Measurements from ENCODE around the gene DIP2A.
"Not testable (repeated sequence)": the region's sequence is repeated elsewhere in the genome, so short reads cannot be mapped to it uniquely, and the experiment has no call there.

DIP2A gene

DNA sequence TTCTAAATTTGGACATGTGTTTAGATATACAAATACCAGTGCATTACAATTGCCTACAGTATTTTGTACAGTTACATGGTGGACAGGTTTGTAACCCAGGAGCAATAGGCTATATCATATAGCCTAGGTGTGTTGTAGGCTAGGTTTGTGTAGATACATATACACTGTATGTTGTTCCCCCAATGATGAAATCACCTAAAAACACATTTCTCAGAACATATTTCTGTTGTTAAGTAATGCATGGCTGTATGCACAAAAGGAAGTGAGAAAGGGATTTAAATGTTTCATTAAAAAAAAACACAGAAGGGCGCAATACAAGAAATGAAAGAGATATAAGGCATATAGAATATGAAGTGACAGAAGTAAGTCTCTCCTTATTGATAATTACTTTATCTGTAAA lies 114.2 kb downstream of the DIP2A start:
- in situ Hi-C loops (cut with HindIII; ENCODE audit: low sequenced_read_pairs), result no loop called here

DNA sequence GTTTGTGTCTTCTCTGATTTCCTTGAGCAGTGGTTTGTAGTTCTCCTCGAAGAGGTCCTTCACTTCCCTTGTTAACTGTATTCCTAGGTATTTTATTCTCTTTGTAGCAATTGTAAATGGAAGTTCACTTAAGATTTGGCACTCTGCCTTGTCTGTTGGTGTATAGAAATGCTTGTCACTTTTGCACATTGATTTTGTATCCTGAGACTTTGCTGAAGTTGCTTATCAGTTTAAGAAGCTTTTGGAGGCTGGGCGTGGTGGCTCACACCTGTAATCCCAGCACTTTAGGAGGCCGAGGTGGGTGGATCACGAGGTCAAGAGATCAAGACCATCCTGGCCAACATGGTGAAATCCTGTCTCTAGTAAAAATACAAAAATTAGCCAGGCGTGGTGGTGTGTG lies 119.1 kb downstream of the DIP2A start:
- in situ Hi-C loops (cut with HindIII; ENCODE audit: low sequenced_read_pairs), result not testable (repeated sequence)

DNA sequence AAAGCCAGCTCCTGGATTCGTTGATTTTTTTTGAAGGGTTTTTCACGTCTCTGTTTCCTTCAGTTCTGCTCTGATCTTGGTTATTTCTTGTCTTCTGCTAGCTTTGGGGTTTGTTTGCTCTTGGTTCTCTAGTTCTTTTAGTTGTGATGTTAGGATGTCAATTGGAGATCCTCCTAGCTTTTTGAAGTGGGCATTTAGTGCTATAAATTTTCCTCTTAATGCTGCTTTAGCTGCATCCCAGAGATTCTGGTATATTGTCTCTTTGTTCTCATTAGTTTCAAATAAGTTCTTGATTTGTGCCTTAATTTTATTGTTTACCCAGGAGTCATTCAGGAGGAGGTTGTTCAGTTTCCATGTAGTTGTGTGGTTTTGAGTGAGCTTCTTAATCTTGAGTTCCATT lies 120.7 kb downstream of the DIP2A start:
- in situ Hi-C loops (cut with HindIII; ENCODE audit: low sequenced_read_pairs), result not testable (repeated sequence)

DNA sequence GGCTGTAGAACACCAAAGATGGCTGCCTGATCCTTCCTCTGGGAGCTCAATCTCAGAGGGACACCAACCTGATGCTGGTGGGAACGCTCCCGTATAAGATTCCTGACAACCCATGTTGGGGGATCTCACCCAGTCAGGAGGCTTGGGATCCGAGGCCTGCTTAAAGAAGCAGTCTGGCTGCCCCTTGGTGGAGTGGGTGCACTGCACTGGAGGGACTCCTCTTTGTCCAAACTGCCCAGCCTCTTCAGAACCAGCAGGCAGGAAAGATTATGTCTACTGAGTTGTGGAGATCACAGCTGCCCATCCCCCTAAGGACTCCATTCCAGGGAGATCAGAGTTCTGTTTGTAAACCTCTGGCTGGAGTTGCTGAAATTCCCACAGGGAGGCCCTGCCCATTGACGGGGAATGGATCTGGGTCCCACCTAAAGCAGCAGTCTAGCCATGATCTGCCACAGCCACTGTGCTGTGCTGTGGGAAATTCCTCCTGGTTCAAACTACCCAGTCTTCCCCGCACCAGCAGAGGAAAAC lies 123.2 kb downstream of the DIP2A start:
- in situ Hi-C loops (cut with HindIII; ENCODE audit: low sequenced_read_pairs), result no loop called here

DNA sequence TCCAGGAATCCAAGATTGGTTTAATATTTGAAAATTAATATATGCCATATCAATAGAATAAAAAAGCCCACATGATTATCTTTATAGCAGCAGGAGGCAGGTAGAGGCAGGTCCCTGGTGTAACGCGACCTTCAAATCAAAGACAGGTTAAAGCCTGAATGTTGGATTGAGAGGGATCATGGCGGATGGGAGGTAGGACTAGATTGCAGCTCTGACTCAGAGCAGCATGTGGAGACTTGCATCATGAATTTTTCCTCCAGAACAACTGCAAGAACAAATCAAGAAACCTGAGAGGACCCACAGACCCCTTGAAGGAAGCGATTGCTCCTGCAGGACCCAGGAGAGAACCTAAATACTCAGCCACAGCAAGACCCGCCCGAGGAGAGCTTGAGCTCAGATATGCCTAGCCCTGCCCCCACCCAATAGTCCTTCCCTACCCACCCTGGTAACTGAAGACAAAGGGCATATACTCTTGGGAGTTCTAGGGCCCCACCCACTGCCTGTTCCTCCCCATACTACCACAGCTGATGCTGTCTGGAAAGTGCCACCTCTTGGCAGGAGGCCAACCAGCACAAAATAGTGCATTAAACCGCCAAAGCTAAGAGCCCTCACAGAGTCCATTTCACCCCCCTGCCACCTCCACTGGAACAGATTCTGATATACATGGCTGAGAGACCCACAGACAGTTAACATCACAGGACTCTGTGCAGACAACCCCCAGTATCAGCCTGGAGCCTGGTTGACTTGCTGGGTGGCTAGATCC lies 126.7 kb downstream of the DIP2A start:
- in situ Hi-C loops (cut with HindIII; ENCODE audit: low sequenced_read_pairs), result no loop called here

DNA sequence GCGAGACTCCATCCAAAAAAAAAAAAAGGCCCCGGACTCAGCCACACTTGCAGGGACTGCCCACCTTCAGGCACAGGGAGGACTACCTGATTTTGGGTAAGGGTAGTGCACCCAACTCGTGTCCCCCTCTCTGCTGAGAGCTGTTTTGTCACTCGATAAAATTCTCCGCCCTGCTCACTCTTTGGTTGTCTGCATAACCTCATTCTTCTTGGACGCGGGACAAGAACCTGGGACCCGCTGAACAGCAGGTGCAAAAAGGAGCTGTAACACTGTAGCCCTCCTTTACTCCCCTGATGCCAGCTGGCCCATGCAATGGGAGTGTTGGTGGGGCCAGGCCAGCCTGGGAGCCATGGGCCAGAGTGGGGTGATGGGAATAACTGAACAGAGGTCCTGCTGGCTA lies 135.6 kb downstream of the DIP2A start:
- in situ Hi-C loops (cut with HindIII; ENCODE audit: low sequenced_read_pairs), result no loop called here

DNA sequence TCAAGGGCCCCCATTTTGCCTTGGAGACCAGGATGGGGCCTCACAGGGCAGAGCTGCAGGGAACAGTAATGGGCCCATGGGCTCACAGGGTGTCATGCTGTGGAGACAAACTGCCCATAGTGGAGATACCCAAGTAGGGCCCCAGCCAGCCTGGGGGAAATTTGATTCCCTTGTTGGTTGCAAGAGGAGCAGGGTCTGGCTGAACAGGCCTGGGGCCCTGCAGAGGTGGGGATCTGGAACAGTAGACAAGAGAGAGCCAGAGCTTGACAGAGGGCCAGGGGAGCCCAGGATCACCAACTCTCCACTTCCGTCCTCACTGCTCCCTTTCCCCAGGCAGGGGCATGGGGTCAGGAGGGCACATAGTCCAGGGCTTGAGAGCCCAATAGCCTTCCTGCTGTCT lies 137.5 kb downstream of the DIP2A start:
- in situ Hi-C loops (cut with HindIII; ENCODE audit: low sequenced_read_pairs), result no loop called here

DNA sequence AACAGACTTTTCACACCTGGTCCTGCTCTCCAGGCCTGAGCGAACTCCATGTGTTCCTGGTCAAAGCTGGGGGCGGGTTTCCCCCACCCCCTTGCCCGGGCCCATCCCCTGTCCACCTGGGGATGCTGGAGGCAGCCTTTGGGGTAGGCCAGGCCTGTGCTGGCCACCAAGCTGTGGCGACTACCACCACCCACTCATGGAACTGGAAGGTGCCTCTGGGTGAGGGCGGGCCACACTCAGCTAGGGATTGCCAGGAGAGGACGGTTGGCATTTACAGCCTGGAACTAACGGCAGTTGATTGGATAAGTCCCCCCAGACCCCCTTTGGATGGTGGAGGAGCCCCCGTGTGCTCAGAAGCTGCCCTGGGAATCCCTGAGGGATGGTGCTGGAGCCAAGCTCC lies 138.3 kb downstream of the DIP2A start:
- in situ Hi-C loops (cut with HindIII; ENCODE audit: low sequenced_read_pairs), result no loop called here

DNA sequence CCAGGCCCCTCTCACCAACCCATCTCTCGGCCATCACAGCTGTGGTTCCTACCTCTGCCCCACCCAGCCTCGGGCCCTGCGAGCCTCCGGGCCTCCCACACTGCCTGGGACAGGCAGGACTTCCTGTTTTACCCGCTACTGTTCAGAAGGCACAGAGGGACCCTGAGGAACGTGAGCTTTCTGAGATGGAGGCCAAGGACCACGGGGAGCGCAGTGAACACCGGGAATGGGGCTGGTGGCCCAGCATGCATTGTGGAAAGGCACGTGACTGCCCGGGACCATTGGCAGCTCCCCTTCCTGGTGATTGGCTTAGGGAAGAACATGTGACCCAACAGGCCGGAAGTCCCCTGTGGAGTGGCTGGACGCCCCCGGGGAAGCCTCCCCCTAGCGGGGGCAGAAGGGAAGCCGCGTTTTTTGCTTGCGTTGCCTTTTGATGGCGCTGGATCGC lies 139.2 kb downstream of the DIP2A start:
- in situ Hi-C loops (cut with HindIII; ENCODE audit: low sequenced_read_pairs), result no loop called here

DNA sequence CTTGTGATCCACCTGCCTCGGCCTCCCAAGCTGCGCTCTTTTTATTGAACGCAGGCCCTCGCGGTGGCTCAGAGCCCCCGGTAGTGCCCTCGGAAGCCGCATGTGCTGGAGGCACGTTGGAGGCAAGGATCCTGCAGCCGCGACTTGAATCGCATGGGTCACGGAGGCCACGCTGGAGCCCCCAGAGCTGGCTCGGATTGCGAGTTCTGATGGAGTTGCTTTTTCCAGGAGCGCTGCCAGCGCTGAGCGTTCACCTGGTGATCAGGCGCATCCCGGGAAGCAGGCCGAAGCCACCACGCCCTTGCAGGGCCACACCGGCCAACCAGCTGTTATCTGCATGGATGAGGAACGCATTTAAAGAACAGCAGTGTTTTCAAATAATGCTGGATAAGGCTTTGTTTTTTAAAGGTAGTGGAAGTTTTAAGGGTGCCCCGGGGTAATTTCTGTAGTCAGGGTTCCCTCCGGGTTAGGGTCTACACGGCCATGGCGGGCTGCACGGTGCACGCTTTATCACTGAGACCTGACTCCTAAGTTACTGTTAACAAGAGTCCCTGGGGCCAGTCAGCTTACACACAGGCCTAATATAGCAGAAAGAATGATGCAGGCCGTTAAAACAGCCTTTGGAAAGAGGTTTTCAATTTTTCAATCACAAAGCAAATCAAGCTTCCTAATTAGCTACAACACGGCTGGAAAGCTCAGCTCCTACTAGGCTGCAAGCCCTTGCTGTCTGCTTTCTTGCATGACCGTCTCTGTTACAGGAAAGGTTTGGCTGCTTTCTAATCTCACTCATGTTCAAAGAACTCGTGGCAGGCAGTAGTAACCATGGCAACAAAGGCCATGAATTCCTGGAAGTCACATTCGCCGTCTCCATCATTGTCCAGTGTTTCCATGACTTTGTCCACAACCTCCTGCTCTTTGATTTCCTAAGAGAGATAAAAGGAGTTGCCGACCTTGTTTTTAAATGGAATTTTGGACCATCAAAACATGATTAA lies 140.2 kb downstream of the DIP2A start:
- in situ Hi-C loops (cut with HindIII; ENCODE audit: low sequenced_read_pairs), result no loop called here

DNA sequence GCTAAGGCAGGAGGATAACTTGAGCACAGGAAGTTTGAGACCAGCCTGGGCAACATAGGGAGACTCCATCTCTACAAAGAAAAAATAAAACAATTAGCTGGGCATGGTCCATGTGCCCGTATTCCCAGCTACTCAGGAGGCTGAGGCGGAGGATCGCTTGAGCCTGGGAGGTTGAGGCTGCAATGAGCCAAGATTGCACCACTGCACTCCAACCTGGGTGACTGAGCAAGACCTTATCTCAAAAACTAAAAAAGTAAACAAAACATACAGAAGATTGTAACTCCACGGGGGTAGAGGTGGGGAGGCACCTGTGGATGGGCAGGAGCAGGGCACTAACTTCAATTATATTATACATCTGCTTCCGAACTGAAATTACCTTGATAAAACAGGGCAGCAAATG lies 141.6 kb downstream of the DIP2A start:
- in situ Hi-C loops (cut with HindIII; ENCODE audit: low sequenced_read_pairs), result no loop called here

DNA sequence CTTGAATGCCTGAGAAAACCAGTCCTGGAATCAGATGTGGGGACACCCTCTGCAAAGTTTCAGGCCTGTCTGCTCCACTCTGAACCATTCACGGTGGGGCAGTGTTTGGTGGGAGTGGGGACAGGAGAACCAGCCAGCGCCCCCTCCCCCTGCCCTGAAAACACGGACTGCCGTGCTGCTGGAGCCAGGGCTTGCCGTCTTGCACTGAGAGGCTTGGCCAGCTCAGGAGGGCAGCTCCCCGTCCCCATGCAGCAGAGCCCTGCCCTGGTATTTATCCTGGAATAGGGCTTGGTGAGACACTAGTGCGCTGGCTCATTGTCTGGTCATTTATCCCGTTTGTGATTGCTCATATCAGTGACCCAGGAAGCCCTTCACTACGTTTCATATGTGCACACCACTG lies 142.3 kb downstream of the DIP2A start:
- in situ Hi-C loops (cut with HindIII; ENCODE audit: low sequenced_read_pairs), result no loop called here

DNA sequence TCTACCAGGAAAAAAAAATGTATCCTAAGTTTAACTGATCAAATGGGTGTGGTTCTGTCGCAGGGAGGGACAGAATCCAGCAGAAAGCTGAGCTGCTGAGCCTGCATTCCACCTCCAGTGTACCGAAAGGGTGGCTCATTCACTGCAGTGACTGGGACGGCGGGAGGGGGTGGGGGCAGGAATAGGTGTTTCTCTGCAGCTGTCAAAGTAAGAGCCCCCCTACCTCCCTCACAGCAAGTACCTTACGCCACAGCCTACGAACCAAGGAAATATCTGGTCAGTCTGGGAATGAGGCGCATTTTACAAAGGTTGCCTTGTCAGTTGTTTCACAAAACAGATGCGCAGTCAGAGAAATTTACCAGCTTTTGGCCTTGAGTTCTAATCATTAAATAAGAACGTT lies 144.5 kb downstream of the DIP2A start:
- in situ Hi-C loops (cut with HindIII; ENCODE audit: low sequenced_read_pairs), result no loop called here

DNA sequence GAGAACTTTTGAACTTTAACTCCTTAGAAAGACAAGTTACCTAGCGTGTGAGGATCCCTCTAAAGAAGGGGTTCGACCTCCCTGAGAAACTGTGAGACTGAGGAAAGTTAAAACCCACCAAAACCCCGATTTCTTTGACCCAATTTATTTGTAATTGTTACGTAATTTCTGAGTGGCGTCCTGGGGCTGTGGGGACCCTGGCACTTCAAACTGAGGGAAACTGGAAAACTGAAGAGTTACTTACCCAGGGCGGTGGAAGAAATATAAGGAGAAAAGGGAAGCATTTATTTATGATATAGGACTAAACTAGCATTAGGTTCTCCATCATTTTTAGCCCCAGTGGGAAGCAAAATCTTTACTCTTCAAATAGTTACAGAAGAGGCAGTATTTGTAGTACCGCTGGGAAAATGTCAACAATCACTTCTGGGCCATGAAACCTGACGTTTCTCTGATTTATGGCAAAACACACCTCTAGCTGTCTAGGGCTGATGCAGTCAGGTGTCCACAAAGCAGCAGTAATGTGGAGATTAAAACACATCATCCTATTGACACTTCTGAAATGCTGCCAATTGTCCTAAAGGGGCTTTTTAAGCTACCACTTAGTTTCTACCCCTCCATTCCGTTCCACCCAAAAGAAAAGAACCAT lies 145.8 kb downstream of the DIP2A start:
- in situ Hi-C loops (cut with HindIII; ENCODE audit: low sequenced_read_pairs), result no loop called here

DNA sequence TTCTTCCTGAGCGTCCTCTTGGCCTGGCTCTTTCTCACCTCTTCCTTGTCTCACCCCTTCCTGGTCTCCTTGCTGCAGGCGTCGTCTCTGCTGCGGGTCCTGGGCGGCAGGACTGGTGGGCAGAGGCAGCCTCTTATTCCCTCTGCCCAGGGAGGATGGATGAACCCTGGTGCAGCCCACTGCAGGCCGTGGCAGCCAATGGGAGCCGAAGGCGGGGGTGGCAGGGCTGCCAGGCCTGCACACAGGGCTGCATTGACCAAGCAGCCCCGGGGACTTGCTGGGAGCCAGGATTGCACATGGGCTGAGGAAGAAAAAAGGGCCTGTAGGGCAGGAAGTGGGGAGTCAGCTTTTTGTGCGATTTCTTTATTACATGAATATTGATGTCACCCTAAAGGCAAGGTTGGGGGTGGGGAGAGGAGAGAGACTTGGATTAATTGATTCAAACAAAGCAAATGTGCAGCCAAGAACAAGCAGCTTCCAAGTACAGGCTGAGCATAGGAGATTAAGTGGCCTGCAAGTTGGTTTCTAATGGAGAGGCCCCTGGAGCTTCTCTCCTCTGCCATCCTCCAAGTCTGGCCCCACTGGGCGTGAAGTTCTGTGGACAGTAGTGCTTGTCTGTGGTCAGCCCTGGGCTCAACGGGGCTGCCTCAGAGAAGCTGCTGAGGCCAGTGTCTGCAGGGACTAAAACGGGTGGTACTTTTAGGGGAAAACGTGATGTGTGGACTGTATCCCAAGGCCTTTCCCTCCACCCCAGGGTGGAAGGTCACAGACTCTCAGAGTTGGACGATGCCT lies 146.5 kb downstream of the DIP2A start, which contains the start of gene S100B:
Gene S100B (minus strand): TSS at position 108 of the 792 bp plus-strand sequence. CDS start 2,667 bp downstream, outside the sequence.
- in situ Hi-C loops (cut with HindIII; ENCODE audit: low sequenced_read_pairs), result no loop called here

DNA sequence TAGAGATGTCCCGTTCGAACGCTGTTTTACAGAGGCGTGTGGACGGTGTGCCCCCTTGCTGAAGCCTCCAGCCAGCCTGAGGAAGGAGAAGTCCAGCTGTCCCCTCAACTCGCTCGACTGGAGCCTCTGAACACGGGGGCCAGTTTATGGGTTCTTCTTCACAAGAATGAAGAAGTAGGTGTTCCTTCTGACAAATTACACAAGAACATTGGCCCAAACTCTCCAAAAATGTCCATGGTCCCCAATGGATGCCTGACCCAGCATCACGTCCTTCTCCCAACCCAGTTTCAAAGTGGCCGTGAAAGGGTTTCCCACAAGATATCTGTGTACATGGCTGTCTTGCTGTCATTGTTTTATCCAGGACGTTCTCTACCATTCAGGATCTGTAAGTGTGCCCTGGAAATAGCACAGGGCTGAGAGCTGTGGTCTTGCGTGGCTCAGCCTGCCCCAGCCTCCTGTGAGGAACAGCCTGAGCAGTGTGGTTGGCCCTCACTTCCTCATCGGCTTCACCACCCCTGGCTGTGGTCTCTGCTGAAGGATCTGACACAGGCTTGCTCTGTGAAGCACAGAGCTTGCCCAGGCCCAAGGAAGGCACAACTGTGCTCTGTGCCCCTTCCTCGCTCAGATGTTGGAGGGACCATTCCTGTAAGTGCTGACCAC lies 147.2 kb downstream of the DIP2A start:
- in situ Hi-C loops (cut with HindIII; ENCODE audit: low sequenced_read_pairs), result no loop called here

DNA sequence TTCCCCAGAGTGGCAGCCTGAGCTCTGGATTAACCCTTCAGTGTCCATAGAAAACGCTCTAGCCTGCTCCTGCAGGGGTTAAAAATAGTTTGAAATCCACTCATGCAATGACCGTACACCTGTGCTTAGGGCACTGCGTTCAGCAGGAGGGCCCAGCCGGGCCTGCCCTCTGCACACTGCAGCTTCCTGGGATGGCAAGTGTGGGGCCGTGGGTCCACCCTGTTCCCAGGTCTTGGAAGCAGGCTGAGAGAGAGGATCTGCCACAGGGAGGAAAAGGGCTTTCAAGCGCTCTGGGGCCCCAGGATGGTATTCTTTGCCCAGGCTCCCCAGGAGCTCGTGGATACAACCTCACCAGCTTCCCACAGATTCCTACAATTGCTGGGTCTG lies 147.7 kb downstream of the DIP2A start:
- in situ Hi-C loops (cut with HindIII; ENCODE audit: low sequenced_read_pairs), result no loop called here

DNA sequence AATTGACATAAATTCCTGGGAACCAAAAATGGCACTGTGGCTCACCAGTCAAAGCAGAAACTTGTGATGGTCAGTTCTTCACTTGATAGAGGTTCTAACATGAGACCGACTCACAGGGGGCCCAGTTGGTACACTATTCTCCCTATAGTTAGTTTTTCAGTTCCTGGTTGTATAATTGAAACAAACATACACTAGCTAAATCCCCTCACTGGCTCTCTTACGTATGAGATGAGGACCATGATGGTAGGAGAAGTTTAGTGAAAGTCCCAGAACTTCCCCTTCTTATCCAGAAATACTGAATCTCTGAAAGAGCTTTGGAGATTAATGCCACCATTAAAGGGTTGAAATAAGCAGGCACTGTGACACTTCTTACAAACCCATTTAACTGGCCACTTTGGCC lies 148.9 kb downstream of the DIP2A start:
- in situ Hi-C loops (cut with HindIII; ENCODE audit: low sequenced_read_pairs), result no loop called here

DNA sequence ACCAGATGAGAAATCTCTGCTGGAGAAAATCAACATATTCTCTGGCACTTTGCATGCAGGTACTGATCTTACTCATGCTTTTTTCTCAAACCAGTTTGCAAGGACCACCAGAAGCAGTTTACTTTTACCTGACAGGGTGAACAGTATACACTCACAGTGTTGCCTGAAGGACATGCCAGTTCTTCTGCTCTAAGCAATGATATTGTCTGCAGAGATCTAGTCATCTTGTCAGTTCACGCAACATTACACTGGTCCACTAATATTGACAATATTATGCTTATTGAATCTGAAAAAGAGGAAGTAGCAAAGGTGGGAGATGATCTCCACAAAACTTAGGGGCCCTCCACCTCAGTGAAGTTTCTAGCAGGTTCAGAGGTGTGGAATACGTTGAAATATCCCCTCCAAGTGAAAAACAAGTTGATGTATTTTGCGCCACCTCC lies 150.0 kb downstream of the DIP2A start:
- in situ Hi-C loops (cut with HindIII; ENCODE audit: low sequenced_read_pairs), result no loop called here

Measured in DLD1 (cell line).